Gastroesophageal sphincter (tissue), 4 donors: ENCODE measurements around the gene PSMB3. TPM values are rescaled to one million over a fixed set of nuclear protein-coding genes. Genes with fewer than 3 reads are reported as not detected.

Experiments
- ATAC-seq: fragments of 150-250 bp; one replicate; pipeline ENCODE4 v1.9.1; 2016; ENCODE audit warnings: mild to moderate bottlenecking, moderate library complexity
- H3K27ac ChIP-seq, 4 donors: fragments of 200-600 bp; sonication (generic) in 3 of 4; 1 replicate in 3 of 4; 2 replicates in 1 of 4; pipeline ENCODE4 v1.5.1; 2016 to 2019
- H3K27me3 ChIP-seq: fragments of 200-600 bp; sonication (generic); one replicate; pipeline ENCODE4 v1.5.1; 2019
- H3K36me3 ChIP-seq, 2 donors: fragments of 200-600 bp; sonication (generic); one replicate each; pipeline ENCODE4 v1.5.1; 2019; ENCODE audit warnings: control low read depth in 1 of 2
- H3K4me1 ChIP-seq, 3 donors: fragments of 200-600 bp; sonication (generic); 1 replicate in 2 of 3; 2 replicates in 1 of 3; pipeline ENCODE4 v1.5.1; 2016 to 2019; ENCODE audit warnings: control low read depth in 2 of 3
- H3K4me3 ChIP-seq, 2 donors: fragments of 200-600 bp; sonication (generic); one replicate each; pipeline ENCODE4 v1.5.1; 2019; ENCODE audit warnings: mild to moderate bottlenecking in 1 of 2, moderate library complexity in 1 of 2
- H3K9me3 ChIP-seq, 3 donors: fragments of 200-600 bp; sonication (generic); one replicate each; pipeline ENCODE4 v1.5.1; 2017 to 2019; ENCODE audit warnings: control low read depth in 2 of 3
- CTCF ChIP-seq, 4 experiments: fragments of 200-600 bp in 2 of 4; fragments of 450-650 bp in 2 of 4; sonication (generic) in 1 of 4; IDR thresholded peaks; one replicate each; pipeline ENCODE4 v1.5.1; 2017 to 2019; ENCODE audit warnings: antibody characterized with exemption in 4 of 4, mild to moderate bottlenecking in 2 of 4, moderate library complexity in 2 of 4
- EP300 ChIP-seq: sonication (generic); formaldehyde crosslinking; IDR thresholded peaks from one replicate; pipeline ENCODE4 v1.6.1; 2017; ENCODE audit warnings: antibody characterized with exemption, mild to moderate bottlenecking
- POLR2A ChIP-seq, 2 donors: fragments of 450-650 bp; IDR thresholded peaks; one replicate each; pipeline ENCODE4 v1.6.1; 2017; ENCODE audit warnings: antibody characterized with exemption in 2 of 2, mild to moderate bottlenecking in 2 of 2, moderate library complexity in 1 of 2
- POLR2AphosphoS5 ChIP-seq: sonication (generic); formaldehyde crosslinking; IDR thresholded peaks from one replicate; pipeline ENCODE4 v1.6.1; 2017; ENCODE audit warnings: antibody characterized with exemption
- WGBS, 2 donors: methylation state at CpG; one replicate each; pipeline ENCODE4 v1.1.5; 2018; ENCODE audit warnings: low coverage in 1 of 2; 5-methylcytosine and 5-hydroxymethylcytosine counted together
- small RNA-seq, 4 donors: library from RNA; depleted of rRNA; stranded (forward); fragments of <200 nt; gene quantifications; one replicate each; pipeline ENCODE3, GENCODE V24; 2016
- total RNA-seq, 4 donors: library from RNA; depleted of rRNA; stranded (reverse); fragments of >200 nt; gene quantifications; one replicate each; pipeline ENCODE4 v1.1.0, GENCODE V29; 2016

PSMB3 gene
- total RNA-seq, 4 donors from 2014 or later = 107 to 123 (median 117) TPM

- WGBS, 2 donors = 17 to 22% methylated on average over 12 to 14 of the region's 14 CpGs
- Histone ChIP-seq H3K9me3 (no peaks in the 10 kb centered on the region), H3K4me1 (peaks cover 3 to 43% (median 29%) of the 10 kb centered on the region in 3 donors), H3K36me3 (peaks cover 3 to 45% of the 10 kb centered on the region in 2 donors), H3K4me3 (peak overlapping the region; percentile 94), H3K27me3 (no peaks in the 10 kb centered on the region), H3K27ac (peak overlapping the region; percentile 26 to 100 (median 98))
- ATAC-seq = no peak
- TF ChIP-seq EP300 (no peak), CTCF (IDR thresholded peaks at IDR 0.05) (no peak), POLR2A (IDR thresholded peaks at IDR 0.05) (no peak)
These were observed 47.8 kb downstream of the PSMB3 start for GRCh38 chr17:38800237-38800760.

GRCh38 chr17:38809828-38810227 is 57.3 kb downstream of the PSMB3 start:
- H3K4me3 ChIP-seq = no peak overlapping the region
- H3K27ac ChIP-seq = no peak overlapping the region
- no peaks in the 10 kb centered on the region for H3K27me3 ChIP-seq
- TF ChIP-seq CTCF (IDR thresholded peaks at IDR 0.05) (no peak), POLR2A (IDR thresholded peaks at IDR 0.05) (no peak), EP300 (no peak), POLR2AphosphoS5 (no peak)
- H3K36me3 ChIP-seq = peaks cover 0 to 100% of the 10 kb centered on the region in 2 donors
- 79 to 89% methylated on average over 2 to 7 of the region's 7 CpGs for WGBS, 2 donors
- no peaks in the 10 kb centered on the region for H3K9me3 ChIP-seq
- H3K4me1 ChIP-seq = no peaks in the 10 kb centered on the region
- ATAC-seq = no peak

Small RNA genes within 50 kb of the gene (small RNA-seq; reads per million reads assigned to genes)
- gene MIR4726 (0 to 0.55 (median 0.13) reads per million in 4 donors), gene RNA5SP440 (1.6 to 4.6 (median 2.4) reads per million in 4 donors), gene RNU6-866P (0 reads per million in 4 donors)

Other genes starting within 250 kb of the PSMB3 start
- gene SRCIN1, start 146.8 kb upstream of the PSMB3 start, total RNA-seq = 1 to 10 TPM in 2 of 4 donors, under 1 TPM in 2; 0.67 to 2.6 (median 1.5) TPM
- 1 to 10 TPM in 3 of 4 donors, under 1 TPM in 1; 0.31 to 3.5 (median 1.5) TPM for gene EPOP, start 77.8 kb upstream of the PSMB3 start, total RNA-seq
- gene MLLT6, start 47.5 kb upstream of the PSMB3 start, total RNA-seq = 100 to 1,000 TPM in 1 of 4 donors, 10 to 100 TPM in 3; 55.6 to 101 (median 77.9) TPM
- gene CISD3, start 22.4 kb upstream of the PSMB3 start, total RNA-seq = 10 to 100 TPM in 2 of 4 donors, 1 to 10 TPM in 2; 8.5 to 14.9 (median 11.1) TPM
- gene PCGF2, start 4.4 kb upstream of the PSMB3 start, total RNA-seq = 10 to 100 TPM in 1 of 4 donors, 1 to 10 TPM in 3; 6.4 to 13.0 (median 9.7) TPM
- gene PIP4K2B, start 46.8 kb downstream of the PSMB3 start, total RNA-seq = 10 to 100 TPM; 43.9 to 80.3 (median 62.1) TPM
- gene CWC25, start 72.6 kb downstream of the PSMB3 start, total RNA-seq = 10 to 100 TPM; 13.6 to 35.0 (median 23.3) TPM
- 1,000 to 10,000 TPM in 3 of 4 donors, 100 to 1,000 TPM in 1; 755 to 2,040 (median 1,511) TPM for gene RPL23, start 101.0 kb downstream of the PSMB3 start, total RNA-seq
- gene LASP1, start 117.3 kb downstream of the PSMB3 start, total RNA-seq = 10 to 100 TPM; 33.5 to 88.9 (median 73.6) TPM
- under 1 TPM in 1 of 4 donors, not detected in 3; 0.25 TPM for gene FBXO47, start 214.7 kb downstream of the PSMB3 start, total RNA-seq